Measurements from ENCODE around the gene LRRC49.

The LRRC49 gene

DNA sequence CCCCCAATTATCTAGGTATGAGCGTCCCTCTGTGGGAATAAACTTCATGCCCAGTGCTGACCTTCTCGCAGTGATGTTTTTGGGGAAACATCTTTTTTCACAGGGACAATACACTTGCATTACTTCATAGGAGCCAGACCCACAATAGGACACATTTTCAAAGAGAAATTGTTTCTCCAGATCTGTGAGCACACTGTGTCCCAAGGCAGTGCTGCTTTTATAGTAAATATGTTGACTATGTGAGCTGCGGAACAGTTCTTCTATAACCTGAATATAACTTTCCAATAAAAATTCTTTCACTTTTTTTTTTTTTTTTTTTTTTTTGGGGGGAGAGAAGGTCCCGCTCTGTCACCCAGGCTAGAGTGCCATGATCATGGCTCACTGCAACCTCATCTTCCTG is 205.3 kb downstream of the LRRC49 start:
- no peak for DNase-seq

DNA sequence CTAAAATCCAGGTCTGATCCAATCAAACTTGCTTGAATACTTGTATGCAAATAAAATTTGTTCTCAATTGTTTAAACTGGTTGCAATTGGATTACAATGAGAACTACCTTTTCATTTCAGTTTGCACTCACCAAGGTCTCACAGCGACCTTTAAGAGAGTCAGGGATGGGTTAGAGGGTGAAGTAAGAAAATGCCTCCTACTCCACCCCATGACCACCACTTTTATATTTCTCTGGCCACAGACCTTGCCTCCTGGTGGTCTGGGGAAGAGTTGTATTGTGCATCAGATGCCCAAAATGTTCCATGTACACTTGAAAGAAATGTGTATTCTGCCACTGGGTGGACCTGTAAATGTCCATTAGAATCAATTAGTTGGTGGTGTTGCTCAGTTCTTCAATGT is 206.3 kb downstream of the LRRC49 start:
- DNase-seq: no peak
